Mesodermal cell (in vitro differentiated cells): ENCODE results near the gene OTOG.

Source experiments
- H3K27ac ChIP-seq: 2 replicates; pipeline ENCODE4 v1.7.0; 2013; ENCODE audit warnings: mild to moderate bottlenecking, low read depth, low read length, moderate library complexity; ENCODE audit not compliant: severe bottlenecking
- H3K36me3 ChIP-seq: 2 replicates; pipeline ENCODE4 v1.7.1; 2013; ENCODE audit warnings: mild to moderate bottlenecking, low read length, moderate library complexity; ENCODE audit not compliant: control insufficient read depth, insufficient read depth
- H3K4me1 ChIP-seq: one replicate; pipeline ENCODE4 v1.7.1; 2013; ENCODE audit warnings: mild to moderate bottlenecking, low read length; ENCODE audit not compliant: insufficient read depth, control insufficient read depth, poor library complexity, severe bottlenecking
- H3K4me3 ChIP-seq: 2 replicates; pipeline ENCODE4 v1.7.0; 2013; ENCODE audit warnings: low read length, control low read depth, mild to moderate bottlenecking; ENCODE audit not compliant: insufficient read depth, poor library complexity, severe bottlenecking; ENCODE audit errors: extremely low read depth
- H3K9me3 ChIP-seq: 2 replicates; pipeline ENCODE4 v1.7.1; 2013; ENCODE audit warnings: mild to moderate bottlenecking, low read length, moderate library complexity; ENCODE audit not compliant: control insufficient read depth
- WGBS, 2 experiments: methylation state at CpG; one replicate each; pipeline ENCODE4 v1.1.5; 2013; ENCODE audit warnings: missing lambda C conversion rate in 2 of 2; ENCODE audit not compliant: insufficient coverage in 2 of 2; 5-methylcytosine and 5-hydroxymethylcytosine counted together

OTOG gene

DNA sequence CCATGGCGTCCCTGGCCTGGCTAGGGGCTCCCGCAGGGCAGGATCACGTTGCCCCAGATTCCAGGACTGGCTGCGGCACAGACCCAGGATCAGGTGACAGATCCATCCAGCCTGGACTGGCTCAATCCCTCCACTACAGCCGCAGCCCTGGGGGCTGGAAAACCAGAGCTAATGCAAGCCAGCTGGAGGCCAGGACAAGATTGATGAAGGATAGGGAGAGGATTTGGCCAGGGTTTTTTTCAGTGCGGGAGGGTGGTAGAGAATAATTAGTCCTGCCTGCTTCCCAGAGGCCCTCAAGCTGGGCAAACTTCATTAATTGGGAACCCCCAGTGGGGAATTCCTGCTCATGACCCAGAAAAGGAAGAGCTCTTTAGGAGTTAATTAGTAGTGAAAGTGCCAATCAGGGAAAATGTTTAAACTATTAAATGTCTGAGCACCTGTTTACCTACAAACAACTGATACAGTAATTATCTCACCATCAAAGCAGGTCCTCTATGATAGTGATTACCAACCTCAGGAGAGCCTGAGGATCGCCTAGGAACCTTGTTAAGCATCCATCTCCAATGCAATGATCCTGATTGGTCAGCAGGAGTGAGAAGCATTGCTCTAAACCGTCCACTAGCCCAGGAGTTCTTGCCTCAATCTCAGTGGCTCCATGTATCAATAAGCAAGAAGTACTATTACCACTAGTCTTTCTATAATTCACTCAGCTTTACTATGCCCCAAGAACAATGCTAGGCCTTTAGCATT, 139.3 kb downstream of the OTOG start:
- H3K36me3 ChIP-seq = no peaks in the 10 kb centered on the region
- no peaks in the 10 kb centered on the region for H3K4me1 ChIP-seq
- no peak overlapping the region for H3K4me3 ChIP-seq
- no peak overlapping the region for H3K27ac ChIP-seq
- H3K9me3 ChIP-seq = no peaks in the 10 kb centered on the region
- 72 to 100% methylated on average over 2 to 6 of the region's 8 CpGs for WGBS, 2 experiments

GRCh38 chr11:17687946-17688670, 141.0 kb downstream of the OTOG start:
- Histone ChIP-seq H3K4me3 (no peak overlapping the region), H3K27ac (no peak overlapping the region)

DNA sequence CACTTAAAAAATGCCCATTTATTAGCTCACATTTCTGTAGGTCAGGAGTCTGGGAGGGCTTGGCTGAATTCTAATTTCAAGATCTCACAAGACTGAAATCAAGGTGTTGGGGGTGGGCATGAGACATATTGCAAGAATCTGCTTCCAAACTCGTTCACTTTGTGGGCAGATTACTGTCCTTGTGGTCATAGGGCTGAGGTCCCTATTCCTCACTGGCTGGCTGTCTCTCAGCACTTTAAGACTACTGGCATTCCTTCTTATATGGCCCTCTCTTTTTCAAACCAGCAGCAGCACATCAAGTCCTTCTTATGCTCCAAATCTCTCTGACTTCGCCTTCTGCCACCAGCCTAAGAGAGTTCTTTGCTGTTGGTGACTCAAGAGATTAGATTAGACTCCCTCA, 144.5 kb downstream of the OTOG start:
- Histone ChIP-seq H3K4me1 (no peaks in the 10 kb centered on the region), H3K36me3 (no peaks in the 10 kb centered on the region), H3K4me3 (no peak overlapping the region), H3K9me3 (no peaks in the 10 kb centered on the region), H3K27ac (no peak overlapping the region)
- 77 to 100% methylated on average over 1 to 2 of the region's 2 CpGs for WGBS, 2 experiments

More at GRCh38 chr11:17687946-17688670, 141.0 kb downstream of the OTOG start:
- no peaks in the 10 kb centered on the region for H3K4me1 ChIP-seq
- H3K36me3 ChIP-seq = no peaks in the 10 kb centered on the region
- no peaks in the 10 kb centered on the region for H3K9me3 ChIP-seq
- WGBS, 2 experiments = 92 to 94% methylated on average over 6 to 11 of the region's 18 CpGs

- H3K4me3 ChIP-seq = no peak overlapping the region
- H3K27ac ChIP-seq = no peak overlapping the region
- H3K9me3 ChIP-seq = no peaks in the 10 kb centered on the region
- no peaks in the 10 kb centered on the region for H3K36me3 ChIP-seq
- WGBS, 2 experiments = 48 to 77% methylated on average over 9 to 10 of the region's 10 CpGs
- no peaks in the 10 kb centered on the region for H3K4me1 ChIP-seq
Measured at GRCh38 chr11:17691976-17692375, 144.9 kb downstream of the OTOG start.

- Histone ChIP-seq H3K4me1 (no peaks in the 10 kb centered on the region), H3K9me3 (no peaks in the 10 kb centered on the region), H3K27ac (no peak overlapping the region), H3K36me3 (no peaks in the 10 kb centered on the region), H3K4me3 (no peak overlapping the region)
- WGBS, 2 experiments = 90 to 91% methylated on average over 2 to 5 of the region's 7 CpGs
Measured at GRCh38 chr11:17692931-17693330, 145.9 kb downstream of the OTOG start.

- Histone ChIP-seq H3K4me3 (no peak overlapping the region), H3K9me3 (no peaks in the 10 kb centered on the region), H3K4me1 (no peaks in the 10 kb centered on the region), H3K36me3 (no peaks in the 10 kb centered on the region), H3K27ac (no peak overlapping the region)
- WGBS, 2 experiments = 76 to 81% methylated on average over 4 of the region's 4 CpGs
Measured at GRCh38 chr11:17693531-17693930, 146.5 kb downstream of the OTOG start.

DNA sequence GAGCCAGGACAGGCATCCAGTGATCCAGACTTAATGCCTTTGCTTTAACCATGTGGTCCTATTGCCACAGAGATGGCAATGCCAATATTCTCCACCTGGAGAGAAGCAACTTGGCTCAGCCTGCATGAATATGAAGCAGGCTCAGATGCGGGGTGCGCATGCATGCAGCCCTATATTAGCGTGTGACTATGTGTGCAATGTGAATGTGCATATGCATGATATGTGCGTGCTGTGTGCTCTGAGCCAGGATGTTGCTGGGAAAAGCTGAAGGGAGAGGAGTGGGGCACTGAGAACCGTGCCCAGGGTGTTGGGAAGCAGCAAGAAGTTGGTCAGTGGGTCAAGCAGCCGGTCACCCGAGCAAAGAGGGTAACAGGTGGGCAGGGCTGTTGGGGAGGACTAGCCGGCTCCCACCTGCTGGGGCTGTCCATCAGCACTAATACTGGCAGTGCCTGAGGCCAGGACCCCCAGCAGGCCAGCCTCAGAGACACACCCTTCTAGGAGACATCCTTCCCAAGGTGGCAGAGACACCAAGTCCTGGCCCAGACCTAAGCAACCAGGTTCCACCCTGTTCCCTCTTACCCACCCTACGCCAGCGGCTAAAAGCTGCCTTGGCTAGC, 147.5 kb downstream of the OTOG start:
- H3K4me3 ChIP-seq = no peak overlapping the region
- no peaks in the 10 kb centered on the region for H3K36me3 ChIP-seq
- 88 to 90% methylated on average over 6 to 8 of the region's 10 CpGs for WGBS, 2 experiments
- H3K27ac ChIP-seq = no peak overlapping the region
- no peaks in the 10 kb centered on the region for H3K9me3 ChIP-seq
- H3K4me1 ChIP-seq = peaks cover 5% of the 10 kb centered on the region

GRCh38 chr11:17695454-17696441, 148.7 kb downstream of the OTOG start:
- H3K4me3 ChIP-seq = no peak overlapping the region
- WGBS, 2 experiments = 12 to 15% methylated on average over 42 to 48 of the region's 68 CpGs
- H3K27ac ChIP-seq = no peak overlapping the region

GRCh38 chr11:17696741-17697140, 149.7 kb downstream of the OTOG start:
- peaks cover 5% of the 10 kb centered on the region for H3K4me1 ChIP-seq
- 75 to 85% methylated on average over 2 to 5 of the region's 5 CpGs for WGBS, 2 experiments

More at GRCh38 chr11:17695454-17696441, 148.7 kb downstream of the OTOG start:
- peaks cover 5% of the 10 kb centered on the region for H3K4me1 ChIP-seq
- no peaks in the 10 kb centered on the region for H3K36me3 ChIP-seq
- H3K9me3 ChIP-seq = no peaks in the 10 kb centered on the region

More at GRCh38 chr11:17696741-17697140, 149.7 kb downstream of the OTOG start:
- H3K9me3 ChIP-seq = no peaks in the 10 kb centered on the region
- H3K4me3 ChIP-seq = no peak overlapping the region
- no peaks in the 10 kb centered on the region for H3K36me3 ChIP-seq
- no peak overlapping the region for H3K27ac ChIP-seq
